GM18870 (cell line): ENCODE data around the gene WWOX.

Experiments used
- ATAC-seq: cut with Tn5 transposase; IDR thresholded peaks from one replicate; pipeline ENCODE4 v1.9.1; 2021; ENCODE audit warnings: moderate library complexity; ENCODE audit not compliant: unreplicated experiment

The WWOX gene

GRCh38 chr16:78773706-78774105, 674.3 kb downstream of the WWOX start:
- no peak for ATAC-seq

- no peak for ATAC-seq
Measured at GRCh38 chr16:78775161-78775561, 675.7 kb downstream of the WWOX start.

DNA sequence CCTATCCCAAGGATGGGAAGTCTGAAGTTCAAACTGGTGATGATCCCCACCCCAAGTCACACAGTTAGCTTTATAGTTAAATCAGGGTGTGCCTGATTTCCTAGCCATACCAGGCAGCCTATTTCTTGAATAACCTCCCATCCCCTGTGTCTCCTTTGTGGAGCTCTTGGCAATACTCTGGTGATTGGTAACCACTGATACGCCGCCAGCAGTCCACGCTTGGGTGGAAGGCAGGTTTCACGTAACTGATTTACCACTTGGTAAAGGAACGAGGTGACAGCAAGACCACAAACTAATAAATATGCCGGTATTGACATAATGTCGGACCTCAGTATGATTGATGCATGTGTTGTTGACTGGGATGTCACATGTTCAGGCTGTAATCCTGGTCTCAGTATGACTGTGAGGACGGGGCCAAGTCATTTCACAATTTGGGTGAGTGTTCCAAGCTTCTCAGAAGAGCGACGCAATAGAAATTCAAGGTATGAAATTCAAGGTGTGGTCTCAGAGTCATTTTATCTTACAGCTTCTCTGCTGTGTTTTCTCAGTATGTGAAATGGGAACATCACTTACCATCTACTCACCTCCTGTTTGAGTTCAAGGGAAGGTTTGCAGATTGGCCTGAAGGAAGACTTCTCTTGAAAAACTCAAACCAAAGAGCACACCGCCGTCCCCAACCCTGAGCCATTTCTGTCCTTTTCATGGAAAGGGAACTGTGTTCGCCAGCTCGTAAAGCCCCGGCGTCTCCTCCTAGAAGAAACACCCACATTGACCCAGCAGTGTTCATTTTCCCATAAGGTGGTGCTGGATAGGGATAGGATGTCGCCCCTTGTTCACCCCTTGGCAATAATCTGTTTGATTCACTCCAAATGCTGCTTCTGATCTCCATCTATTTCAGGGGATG, 678.9 kb downstream of the WWOX start:
- no peak for ATAC-seq

DNA sequence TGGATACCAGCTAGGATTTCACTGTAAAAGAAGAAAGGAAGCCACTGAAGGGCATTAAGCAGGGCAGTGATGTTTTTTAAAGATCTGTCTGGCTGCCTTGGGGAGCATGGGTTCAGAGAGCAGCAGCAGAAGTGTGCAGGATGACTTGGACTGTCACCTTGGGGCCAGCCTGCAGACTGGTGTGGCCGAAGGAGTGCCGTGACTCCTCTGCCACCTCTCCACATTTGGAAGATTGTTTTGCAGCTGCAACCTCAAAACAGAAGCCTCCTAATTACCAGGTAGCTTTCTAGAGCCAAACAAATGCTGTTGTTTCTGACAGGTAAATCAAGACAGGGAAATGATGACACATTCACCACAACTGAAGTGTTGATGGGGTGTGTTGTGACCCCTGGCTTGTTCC, 681.4 kb downstream of the WWOX start:
- no peak for ATAC-seq

DNA sequence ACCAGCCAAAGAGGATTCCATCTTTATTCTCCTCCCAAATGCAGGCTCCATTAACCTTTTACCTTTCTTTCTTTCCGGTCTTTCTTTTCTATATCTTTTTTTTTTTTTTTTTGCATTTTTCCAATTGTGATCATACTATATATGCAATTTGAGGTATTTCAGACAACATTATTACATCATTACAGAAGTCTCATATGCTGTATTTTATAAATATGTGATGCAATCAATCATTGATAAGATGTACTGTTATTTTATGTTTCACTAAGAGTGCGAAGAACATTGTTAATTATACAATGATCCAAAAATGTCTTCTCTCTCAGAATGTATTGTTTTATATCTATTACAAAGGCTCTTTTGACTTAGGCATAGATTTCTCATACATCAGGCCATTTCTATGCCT, 683.1 kb downstream of the WWOX start:
- ATAC-seq, result no peak

GRCh38 chr16:78783570-78784079, 684.2 kb downstream of the WWOX start:
- no peak for ATAC-seq

DNA sequence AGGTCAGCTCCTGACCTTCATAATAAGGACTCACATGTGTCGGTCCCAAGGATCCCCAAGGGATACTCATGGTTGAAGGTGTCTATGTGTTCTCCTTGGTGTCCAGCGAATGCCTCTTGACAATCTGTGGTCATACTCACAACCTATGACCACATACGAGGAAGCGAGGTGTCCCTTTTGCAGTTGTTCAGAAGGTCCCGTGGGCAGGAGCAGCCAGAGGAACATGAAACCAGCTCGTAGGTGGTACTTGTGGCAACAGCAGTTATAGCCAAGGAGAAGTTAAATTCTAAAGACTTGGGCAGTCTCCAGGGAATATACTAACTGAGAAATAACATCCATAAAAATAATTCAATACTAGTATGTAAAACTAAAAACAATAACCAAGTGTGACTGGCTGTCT, 685.3 kb downstream of the WWOX start:
- ATAC-seq, result no peak

DNA sequence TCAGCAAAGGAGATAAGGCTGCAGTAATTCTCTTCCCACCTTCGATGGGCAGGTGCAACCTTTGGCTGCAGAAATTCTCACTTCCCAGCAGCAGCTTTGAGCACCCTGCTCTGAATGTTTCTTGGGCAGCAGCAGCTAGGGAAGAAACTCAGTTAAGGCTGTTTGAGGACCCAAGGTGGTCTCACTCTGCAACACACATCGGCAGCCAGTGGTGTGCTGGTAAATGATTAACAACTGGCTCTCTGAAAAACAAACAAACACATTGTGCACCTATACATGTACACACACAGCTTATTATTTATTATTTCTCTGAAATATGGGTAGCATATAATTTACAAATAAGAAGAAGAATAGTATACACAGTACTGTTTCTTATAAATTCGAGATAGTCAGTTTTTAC, 685.8 kb downstream of the WWOX start:
- ATAC-seq, result no peak

DNA sequence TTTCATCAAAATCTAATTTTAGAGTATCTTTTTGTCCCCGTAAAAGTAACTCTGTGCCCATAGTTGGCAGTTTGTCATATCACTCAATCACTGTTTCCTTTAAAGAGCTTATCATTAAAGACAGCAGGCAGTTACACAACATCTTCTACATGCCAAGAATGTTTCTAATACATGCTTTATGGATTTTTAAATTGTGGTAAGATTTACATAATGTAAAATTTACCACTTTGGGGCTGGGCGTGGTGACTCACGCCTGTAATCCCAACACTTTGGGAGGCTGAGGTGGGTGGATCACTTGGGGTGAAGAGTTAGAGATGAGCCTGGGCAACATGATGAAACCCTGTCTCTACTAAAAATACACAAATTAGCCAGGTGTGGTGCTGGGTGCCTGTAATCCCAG, 687.2 kb downstream of the WWOX start:
- no peak for ATAC-seq

DNA sequence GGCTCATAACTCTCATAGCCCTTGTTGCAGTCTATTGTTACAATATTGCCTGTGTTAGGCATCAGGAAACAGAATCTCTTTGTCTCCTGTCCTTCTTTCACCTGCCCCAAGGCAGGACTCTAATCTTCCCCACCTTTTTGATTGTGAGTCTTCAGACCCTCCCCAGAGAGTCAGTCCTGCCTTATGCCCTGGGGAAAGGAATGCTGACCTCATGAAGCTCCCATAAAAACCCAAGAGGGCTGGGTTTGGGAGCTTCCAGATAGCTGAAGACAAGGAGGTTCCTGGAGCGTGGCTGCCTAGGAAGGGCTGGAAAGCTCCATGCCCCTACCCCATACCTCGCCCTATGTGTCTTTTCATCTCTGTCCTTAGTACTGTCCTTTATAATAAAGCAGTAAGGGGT, 688.8 kb downstream of the WWOX start:
- ATAC-seq, result no peak

DNA sequence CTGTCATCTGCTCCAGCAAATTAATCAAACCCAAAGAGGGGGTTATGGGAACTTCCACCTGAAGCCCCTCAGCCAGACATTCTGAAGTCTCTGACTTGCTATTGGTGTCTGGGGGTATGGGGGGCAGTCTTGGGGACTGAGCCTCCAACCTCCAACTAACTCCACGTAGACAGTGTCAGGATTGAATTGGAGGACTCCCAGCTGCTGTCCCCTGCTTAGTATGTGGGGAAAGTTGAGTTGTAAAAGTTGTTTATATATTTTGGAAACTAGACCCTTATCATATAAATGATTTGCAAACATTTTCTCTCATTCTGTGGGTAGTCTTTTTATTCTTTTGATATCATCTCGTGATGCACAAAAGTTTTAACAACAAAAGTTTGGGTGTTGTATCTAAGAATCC, 689.2 kb downstream of the WWOX start:
- no peak for ATAC-seq

DNA sequence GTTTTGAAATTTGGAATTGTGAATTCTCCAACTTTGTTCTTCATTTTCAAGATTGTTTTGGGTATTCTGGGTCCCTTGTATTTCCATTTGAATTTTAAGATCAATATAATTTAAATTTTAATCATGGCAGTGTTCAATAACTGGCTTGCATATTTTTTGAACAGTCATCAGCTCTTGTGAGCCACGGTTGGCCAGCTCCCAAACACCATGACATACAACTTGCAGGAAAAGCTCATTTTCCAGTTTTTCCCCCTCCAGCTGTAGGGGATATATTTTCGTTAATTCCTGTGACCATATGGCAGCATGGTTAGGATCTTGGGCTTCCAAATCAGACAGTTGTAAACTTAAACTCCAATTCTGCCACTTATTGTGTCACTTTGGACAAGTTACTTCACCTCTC, 690.1 kb downstream of the WWOX start:
- no peak for ATAC-seq

GRCh38 chr16:78791011-78791410, 691.6 kb downstream of the WWOX start:
- no peak for ATAC-seq

DNA sequence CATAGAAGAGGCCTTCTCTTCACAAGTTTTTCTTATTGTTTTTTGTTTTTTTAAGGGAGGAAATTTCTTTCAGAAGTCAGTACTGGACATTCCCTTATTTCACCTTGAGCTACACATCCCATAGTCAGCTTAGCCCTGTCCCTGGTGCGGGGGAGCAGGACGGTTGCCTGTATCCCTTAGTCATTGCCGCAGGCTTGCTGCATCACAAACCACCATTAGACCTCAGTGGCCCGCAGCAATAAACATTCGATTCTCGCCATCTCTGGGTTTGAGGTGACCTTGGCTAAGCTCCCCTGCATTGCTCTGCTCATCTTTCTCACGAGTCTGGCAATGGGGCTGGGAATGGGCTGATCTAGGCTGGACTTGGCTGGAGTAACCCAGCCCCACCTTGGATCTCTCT, 692.5 kb downstream of the WWOX start:
- no peak for ATAC-seq

DNA sequence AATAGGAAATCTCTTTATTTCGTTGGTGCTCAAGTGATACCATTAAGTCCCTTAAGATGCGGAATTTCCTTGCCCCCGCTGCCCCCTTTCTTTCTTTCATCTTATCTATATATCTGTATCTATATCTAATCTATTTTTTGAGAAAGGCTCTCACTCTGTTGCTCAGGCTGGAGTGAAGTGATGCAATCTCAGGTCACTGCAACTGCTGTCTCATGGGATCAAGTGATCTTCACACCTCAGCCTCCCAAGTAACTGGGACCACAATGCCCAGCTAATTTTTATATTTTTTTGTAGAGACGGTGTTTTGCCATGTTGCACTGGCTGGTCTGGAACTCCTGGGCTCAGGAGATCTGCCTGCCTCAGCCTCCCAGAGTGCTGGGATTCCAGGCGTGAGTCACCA, 693.5 kb downstream of the WWOX start:
- no peak for ATAC-seq

- ATAC-seq, result no peak
Measured at GRCh38 chr16:78794581-78795250, 695.3 kb downstream of the WWOX start.

GRCh38 chr16:78795433-78795832, 696.0 kb downstream of the WWOX start:
- no peak for ATAC-seq

GRCh38 chr16:78796221-78796866, 696.9 kb downstream of the WWOX start:
- no peak for ATAC-seq

DNA sequence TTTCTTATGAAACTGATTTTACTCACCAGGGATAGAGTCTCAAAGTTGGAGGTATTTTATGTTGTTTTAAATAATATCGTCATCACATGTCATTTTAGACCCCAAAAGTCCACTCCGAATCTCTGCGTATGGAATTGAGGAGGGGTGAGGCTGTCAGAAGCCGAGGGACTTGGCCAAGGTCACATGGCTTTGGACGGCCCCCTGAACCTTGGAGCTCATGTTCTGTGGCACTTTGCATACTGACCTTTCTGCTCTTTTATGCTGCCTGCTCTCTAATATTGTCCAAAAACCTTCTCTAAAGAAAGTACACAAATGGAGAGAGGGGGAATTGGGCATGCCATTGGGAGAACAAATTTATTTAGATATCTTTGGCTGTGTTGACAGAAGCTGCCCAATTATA, 700.0 kb downstream of the WWOX start:
- ATAC-seq, result no peak

GRCh38 chr16:78800523-78800922, 701.1 kb downstream of the WWOX start:
- ATAC-seq, result no peak

- ATAC-seq, result no peak
Measured at GRCh38 chr16:78804058-78804735, 704.7 kb downstream of the WWOX start.
